NCI-H2227 (cell line): ENCODE measurements around the gene KDM4B.

Experiments
- DNase-seq: peaks from one replicate; lab custom pipeline; 2025; ENCODE audit not compliant: unreplicated experiment; lab: John Stamatoyannopoulos, UW

Gene KDM4B

GRCh38 chr19:5086230-5086629 is 117.3 kb downstream of the KDM4B start:
- no peak for DNase-seq

GRCh38 chr19:5086725-5087439 is 118.0 kb downstream of the KDM4B start:
- peak; percentile 20 for DNase-seq

- no peak for DNase-seq
Observed at GRCh38 chr19:5089283-5089682, 120.4 kb downstream of the KDM4B start.

GRCh38 chr19:5090465-5091017 is 121.6 kb downstream of the KDM4B start:
- DNase-seq, result no peak

DNA sequence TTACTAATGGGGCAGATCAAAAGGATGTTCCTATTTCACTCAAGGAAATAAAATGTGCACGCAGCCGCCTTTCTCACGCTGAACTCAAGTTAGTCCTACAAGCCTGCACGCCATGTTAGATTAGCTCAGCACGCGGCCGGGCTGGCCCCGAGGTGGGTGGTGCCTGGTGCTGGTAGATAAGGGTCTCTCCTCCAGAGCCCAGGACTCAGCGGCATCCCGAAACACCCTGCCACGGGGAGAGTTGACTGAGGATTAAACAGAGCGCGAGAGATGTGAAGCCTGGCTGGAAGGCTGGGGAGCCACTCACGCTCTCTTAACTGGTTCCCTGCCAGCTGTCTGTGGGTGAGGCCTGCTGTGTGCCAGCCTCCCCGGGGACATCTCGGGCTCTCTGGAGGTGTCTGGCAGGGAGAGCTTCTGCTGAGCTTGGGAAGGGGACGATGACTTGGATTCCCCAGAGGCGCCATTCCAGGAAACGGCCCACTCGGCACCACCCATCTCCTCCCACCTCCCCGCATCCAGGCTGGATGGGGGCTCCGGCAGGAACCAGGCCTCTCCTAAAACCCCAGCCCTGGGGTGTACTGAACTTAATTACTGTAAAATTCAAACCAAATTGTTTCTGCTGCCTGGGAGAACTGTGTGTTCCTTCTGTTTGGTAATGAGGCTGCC is 122.2 kb downstream of the KDM4B start:
- peak; percentile 33 for DNase-seq

DNA sequence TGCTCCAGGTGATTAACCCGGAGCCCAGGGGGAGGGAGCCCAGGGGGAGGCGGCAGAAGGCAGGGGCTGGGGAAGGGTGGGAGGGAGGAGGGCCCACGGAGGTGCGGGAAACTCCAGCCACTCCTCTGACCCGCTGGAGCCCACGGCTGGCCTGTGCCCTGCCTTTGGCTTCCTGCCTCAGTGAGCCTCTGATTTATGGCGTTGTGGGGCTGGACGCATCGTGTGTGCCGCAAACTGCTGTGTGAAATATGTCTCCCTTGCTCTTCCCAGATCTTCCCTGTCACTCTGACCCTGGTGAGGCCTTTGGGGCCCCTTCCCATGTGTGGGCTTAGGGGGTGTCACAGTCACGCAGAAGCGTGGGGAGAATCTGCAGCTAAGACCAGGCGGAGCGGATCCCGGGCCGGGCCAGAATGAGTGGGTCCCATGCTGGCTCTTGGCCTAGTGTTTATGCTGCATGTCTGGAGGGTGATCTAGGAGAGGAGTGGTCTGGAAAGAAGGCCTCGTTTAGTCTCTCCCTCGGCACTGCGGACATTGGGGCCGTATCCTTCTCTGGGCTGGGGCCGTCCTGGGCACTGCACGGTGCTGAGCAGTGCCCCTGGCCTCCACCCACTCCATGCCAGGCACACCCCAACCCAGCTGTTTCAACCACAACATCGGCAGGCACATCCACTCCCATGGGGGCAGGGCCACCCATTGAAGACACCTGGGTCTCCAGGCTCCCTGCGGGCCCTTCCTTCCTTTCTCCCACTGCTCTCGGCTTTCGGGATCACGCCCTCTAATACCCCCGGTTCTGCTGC is 123.0 kb downstream of the KDM4B start:
- no peak for DNase-seq

- no peak for DNase-seq
Observed at GRCh38 chr19:5092481-5092843, 123.5 kb downstream of the KDM4B start.

GRCh38 chr19:5093297-5093928 is 124.5 kb downstream of the KDM4B start:
- peak; percentile 55 for DNase-seq

GRCh38 chr19:5093948-5094718 is 125.2 kb downstream of the KDM4B start:
- DNase-seq, result no peak

DNA sequence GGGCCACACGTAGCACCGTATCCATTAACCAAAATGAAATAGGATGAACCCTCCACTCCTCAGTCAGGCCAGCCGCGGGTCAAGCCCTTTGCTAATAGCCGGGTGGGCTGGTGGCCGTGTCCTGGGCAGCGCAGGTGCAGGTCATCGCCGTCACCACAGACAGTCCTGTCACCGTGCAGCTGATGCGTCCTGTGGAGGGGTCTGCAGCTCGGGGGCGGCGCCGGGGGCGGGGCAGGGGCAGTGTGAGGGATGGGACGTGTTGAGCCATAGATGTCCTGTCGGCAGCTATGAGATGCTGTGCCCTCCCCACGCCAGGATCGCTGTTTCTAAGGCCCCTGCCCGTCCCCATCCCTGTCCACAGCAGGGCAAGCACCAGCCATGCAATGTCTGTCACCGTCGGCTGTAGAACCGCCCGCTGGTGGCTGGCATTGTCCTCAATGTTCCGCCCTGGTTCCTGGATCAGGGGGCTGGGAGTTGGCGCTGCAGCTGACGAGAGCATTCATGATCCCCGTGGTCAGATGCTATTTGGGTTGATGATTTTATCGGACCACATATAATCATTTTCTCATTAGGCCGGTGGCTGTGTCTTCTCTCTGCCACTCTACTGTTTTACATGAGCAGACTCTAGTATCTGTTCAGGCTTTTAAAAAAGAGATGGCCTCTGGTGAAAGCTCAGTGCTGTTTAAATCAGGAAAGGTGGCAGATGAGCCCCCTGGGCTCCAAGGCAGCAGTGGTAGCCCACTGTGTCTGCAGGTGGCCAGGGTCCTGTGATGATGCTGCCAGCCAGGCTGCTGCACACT is 126.1 kb downstream of the KDM4B start:
- DNase-seq, result peak; percentile 21

- DNase-seq, result peak; percentile 10
Observed at GRCh38 chr19:5095568-5095850, 126.6 kb downstream of the KDM4B start.

DNA sequence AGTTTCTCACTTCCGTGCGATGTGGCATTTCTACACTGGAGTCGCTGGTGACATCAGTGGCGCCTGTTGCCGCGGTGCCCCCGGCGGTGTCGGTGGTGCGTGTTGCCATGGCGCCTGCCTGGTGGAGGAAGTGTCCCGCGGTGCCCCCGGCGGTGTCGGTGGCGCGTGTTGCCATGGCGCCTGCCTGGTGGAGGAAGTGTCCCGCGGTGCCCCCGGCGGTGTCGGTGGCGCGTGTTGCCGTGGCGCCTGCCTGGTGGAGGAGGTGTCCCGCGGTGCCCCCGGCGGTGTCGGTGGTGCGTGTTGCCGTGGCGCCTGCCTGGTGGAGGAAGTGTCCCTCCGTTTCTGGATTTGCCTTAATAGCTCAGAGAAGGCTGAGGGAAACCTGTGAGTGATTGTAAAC is 127.6 kb downstream of the KDM4B start:
- no peak for DNase-seq

DNA sequence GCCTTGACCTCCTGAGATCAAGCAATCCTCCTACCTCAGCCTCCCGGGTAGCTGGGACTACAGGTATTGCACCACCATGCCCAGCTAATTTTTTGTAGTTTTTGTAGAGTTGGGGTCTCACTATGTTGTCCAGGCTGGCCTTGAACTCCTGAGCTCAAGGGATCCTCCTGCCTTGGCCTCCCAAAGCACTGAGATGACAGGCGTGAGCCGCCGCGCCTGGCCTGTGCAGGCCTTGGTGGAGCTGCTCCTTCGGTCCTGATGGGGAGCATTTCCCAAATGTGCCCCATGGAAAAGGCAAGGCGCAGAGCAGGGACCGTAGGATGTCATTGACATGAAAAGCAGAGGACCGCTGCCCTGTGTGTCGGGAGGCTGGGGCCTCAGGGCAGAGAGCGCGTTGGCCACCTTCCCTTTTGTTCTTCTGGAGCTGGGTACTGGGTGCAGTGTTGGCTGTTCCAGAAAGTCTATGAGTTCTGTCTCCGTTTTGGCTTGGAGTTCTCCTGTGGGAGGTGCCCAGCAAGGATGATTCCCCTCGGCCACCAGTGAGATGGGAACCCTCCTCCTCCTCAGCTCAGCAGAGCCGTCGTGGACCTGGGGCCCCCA is 128.5 kb downstream of the KDM4B start:
- no peak for DNase-seq

GRCh38 chr19:5097959-5098623 is 129.2 kb downstream of the KDM4B start:
- DNase-seq, result no peak

GRCh38 chr19:5098646-5099045 is 129.7 kb downstream of the KDM4B start:
- DNase-seq, result no peak

DNA sequence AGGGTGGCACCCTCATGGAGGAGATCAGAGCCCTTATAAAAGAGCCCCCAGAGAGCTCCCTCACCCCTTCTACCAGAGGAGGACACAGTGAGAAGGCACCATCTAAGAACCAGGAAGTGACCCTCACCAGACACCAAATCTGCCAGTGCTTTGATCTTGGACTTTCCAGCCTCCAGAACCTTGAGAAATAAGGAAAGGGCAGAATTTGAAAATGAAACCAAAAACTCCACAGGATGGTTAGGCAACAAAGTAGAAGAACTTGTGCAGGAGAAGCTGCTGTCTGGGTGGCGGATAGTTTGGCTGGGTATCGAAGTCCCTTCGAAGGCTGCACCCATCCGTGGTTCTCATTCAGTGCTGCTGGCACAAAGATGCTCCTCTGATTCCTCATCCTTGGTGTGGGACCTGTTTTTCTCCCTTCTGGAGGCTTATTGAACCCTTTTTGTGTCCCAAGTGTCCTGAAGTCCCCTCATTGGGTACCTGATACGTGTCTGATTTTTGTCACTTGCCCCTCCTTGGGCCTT is 130.8 kb downstream of the KDM4B start:
- DNase-seq, result no peak

GRCh38 chr19:5101871-5102270 is 133.0 kb downstream of the KDM4B start:
- no peak for DNase-seq

DNA sequence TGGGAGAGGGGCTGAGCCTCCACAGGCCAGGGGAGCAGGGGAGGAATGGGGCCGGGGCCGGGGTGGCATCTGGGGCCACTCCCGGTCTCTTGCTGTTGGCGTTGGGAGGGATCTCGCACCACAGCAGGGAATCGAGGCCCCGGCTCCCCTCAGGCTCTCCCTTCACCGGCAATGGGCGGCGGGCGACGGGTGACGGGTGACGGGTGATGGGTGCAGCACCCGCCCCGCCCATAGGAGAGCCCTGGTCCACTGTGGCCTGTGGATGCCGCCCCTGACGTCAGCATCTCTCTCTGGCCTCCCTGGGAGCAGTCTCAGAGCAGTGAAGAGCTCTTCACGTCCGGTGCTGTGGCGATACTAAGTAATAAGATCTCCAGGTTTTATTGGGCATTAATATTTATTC is 133.6 kb downstream of the KDM4B start:
- DNase-seq, result no peak
